ENCODE measurements around the gene SPG7.

Gene SPG7

DNA sequence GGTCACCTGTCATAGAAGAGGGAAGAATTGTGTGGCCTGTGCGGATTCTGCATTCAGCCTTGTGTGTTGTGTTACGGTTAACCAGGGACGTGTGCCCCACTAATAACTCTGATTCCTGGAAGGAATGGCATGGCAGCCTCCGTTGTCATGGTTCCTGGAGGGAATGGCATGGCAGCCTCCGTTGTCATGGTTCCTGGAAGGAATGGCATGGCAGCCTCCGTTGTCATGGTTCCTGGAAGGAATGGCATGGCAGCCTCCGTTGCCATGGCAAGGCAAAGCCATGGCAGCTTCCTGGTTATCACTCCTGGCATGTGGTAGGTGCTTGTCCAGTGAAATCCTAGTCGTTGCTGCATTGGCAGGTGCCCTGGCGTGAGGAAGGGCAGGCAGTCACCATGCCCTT is 8.9 kb downstream of the SPG7 start:
- no peak for DNase-seq (ENCODE audit: low read depth)

DNA sequence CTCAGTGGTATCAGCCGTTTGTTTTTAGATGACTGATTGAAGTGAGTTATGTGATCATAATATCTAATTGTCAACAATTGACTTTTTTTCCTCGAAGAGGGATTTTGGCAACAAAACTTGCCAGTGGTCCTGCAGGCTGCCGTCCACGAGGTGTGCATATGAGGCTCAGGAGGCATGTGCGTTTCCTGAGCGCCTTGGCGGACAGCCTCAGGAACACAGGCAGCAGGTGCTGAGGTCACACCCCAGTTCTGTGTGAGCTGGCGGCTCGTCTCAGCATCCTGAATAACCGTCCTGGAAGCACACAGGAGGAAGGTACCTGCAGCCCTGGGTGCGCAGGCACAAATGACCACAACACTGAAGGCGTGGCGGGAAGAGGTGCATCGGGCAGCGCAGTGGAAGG is 11.7 kb downstream of the SPG7 start:
- DNase-seq (ENCODE audit: low read depth) = no peak

DNA sequence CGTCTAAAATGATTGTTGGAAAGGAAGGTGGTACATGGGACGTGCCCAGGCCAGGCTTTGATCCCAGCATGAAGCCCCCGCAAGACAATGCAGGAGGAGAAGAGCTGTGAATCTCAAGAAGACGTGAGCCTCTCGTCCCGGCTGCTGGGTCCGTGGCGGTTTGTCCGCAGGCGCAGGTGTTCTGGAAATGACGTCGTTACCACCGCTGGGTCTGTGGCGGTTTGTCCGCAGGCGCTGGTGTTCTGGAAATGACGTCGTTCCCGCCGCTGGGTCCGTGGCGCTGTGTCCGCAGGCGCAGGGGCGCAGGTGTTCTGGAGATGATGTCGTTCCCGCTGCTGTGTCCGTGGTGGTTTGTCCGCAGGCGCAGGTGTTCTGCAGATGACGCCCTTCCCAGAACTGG is 14.1 kb downstream of the SPG7 start:
- DNase-seq (ENCODE audit: low read depth) = no peak

DNA sequence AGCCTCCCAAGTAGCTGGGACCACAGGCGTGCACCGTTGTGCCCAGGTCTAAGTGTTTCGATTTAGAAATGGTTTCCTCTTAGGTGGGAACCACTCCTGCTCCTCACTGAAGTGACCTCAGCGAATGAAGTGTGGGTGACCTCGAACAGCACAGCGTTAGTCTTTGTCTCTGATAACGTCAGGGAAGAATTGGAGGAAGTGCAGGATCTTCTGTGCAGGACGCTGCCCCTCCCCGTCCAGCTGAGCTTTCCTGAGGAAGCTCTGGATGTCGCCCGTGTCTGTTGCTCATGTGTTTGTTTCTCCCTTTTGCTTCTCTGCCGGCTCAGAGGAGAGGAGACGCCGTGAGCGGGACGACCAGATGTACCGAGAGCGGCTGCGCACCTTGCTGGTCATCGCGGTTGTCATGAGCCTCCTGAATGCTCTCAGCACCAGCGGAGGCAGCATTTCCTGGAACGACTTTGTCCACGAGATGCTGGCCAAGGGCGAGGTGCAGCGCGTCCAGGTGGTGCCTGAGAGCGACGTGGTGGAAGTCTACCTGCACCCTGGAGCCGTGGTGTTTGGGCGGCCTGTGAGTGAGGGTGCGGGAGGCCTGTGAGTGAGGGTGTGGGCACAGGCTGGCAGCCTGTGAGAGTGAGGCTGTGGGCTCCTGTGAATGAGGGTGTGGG is 15.6 kb downstream of the SPG7 start:
- no peak for DNase-seq (ENCODE audit: low read depth)

DNA sequence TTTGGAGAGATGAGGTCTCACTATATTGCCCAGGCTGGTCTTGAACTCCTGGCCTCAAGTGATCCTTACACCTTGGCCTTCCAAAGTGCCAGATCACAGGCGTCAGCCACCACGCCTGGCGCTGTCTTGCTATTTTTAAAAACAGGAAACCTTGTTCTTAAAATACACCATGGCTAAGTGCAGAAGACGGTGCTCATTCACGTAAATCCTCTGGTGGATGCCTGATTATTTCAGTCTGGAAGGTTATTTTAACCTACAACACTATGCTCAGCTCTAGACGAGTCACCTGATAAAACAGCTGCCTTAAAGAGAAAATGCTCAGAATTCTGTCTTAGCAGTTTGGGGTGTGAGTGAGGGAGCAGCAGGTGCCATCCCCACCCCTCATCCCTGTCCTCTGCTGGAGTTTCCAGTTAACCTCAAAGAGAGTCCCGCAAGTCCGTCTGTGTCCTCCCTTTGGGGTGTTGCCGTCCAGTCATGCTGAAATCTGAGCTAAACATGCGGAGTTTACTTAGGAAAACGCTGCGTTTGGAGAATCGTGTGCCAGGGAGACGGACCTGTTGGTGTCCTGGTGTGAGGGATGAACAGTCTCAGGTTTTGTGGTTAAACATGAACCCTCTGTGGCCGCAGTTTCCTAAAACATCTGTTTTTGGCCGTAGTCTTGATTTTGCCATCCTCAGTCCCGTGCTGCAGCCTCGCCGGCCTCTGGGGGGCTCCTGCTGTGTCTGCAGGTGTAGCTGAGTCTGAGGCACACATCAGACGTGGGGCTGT is 17.1 kb downstream of the SPG7 start:
- no peak for DNase-seq (ENCODE audit: low read depth)

DNA sequence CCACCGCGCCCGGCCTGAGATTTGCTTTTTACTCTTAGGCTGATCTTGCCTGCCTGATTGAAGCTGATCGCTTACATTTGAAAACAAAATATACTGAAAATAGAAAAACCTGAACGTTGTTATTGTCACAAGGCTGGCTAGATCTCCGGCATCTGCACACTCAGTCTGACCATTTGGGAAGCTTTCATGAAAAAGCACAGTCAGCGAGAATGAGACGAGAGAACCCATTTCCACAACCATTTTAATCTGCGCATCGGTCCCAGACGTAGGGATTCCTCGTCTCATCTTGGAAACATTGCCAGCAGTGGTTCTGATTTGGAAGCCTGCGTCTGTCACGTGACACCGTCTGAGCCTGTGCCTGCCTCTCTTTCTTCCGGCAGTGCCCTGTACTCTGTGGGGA is 20.9 kb downstream of the SPG7 start:
- DNase-seq (ENCODE audit: low read depth) = no peak

DNA sequence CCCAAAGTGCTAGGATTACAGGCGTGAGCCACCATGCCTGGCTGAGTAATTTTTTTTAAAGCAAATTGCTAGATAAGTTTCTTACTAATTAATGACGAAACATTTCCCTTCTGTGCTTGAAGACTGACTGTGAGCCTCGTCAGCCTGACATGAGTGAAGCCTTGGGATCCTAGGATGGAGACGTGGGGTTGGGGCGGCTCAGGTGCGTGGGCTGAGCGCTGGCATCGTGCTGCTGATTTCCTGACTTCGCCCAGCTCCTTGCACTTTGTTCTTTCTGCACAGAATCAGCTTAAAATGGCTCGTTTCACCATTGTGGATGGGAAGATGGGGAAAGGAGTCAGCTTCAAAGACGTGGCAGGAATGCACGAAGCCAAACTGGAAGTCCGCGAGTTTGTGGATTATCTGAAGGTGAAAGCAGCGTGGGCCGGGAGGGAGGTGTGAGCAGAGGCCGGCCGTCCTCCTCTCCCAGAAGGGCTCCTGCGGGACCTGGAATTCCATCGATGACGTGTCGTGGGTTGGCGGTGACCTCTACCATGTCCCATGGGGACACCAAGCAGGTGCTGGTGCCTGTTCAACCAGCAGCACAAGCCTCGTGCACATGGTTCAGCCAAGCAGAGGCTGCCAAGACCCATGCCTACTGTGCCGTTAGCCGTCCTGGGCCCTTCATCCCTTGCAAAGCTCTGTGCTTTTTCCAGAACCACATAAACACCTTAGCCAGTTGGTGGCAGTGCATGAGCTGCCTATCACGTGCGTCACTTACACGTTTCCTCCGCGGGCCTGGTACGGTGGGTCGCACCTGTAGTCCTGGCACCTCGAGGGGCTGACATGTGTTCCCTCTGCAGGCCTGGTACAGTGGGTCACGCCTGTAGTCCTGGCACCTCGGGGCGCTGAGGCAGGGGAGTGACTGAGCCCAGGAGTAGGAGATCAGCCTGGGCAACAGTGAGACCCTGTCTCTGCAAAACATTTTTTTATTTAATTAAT is 22.5 kb downstream of the SPG7 start:
- DNase-seq (ENCODE audit: low read depth) = no peak

DNA sequence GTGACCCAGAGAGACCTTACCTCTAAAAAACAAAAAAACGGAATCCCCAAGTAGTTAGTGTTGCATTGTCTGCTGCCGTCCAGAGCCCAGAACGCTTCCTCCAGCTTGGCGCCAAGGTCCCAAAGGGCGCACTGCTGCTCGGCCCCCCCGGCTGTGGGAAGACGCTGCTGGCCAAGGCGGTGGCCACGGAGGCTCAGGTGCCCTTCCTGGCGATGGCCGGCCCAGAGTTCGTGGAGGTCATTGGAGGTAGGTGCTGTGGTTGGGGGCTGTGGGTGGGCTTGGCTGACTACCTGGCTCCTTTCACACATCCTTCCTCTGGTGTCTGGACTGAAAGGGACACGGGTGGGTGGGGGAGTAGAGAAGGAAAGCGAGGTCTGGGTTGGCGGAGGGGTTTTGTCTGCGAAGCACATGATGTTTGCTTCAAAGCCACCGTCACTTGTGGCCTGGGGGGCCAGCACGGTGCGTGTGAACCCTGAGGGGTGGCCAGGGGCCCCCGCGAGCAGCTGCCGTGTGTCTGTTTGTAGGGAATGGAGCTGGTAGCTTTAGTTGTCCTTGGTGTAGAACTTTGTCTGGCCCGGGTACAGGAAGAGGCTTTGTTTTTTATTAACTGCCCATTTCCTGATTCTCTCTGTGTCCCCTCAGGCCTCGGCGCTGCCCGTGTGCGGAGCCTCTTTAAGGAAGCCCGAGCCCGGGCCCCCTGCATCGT is 23.8 kb downstream of the SPG7 start:
- DNase-seq (ENCODE audit: low read depth) = no peak

DNA sequence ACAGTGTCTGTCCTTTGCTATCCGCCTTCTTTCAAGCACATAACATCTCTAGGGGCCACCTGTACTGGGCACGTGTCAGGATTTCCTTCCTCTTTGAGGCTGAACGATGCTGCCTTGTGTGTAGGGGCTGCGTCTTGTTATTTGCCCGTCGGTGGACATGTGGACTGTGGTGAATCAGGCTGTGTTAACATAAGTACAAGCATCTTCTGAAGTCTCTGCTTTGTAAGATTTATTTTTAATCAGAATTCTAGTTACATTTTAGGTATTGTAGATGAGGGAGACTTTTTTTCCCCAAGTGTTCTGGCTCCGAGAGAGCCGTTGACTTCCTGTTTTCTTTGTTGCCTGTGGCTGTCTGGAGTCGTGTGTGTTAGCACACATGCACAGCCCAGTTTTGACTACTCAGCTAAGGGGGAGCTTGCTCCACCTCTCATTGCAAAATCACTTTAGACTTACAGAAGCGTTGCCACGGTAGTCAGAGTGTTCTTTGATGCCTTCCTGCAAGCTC is 26.1 kb downstream of the SPG7 start:
- DNase-seq (ENCODE audit: low read depth) = peak; percentile 84

DNA sequence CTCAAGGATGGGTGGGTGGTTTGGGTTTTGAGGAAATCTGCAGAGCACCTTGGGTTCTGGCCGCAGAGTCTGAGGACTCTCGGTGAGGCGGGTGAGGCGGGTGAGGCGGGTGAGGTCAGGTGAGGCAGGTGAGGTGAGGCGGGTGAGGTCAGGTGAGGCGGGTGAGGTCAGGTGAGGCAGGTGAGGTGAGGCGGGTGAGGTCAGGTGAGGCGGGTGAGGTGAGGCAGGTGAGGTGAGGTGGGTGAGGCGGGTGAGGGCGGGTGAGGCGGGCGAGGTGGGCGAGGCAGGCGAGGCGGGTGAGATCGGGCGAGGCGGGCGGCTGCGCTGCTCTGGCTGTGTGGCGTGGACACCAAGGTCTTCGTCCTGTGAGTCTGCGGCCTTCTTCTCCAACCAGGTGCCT is 28.2 kb downstream of the SPG7 start:
- no peak for DNase-seq (ENCODE audit: low read depth)

DNA sequence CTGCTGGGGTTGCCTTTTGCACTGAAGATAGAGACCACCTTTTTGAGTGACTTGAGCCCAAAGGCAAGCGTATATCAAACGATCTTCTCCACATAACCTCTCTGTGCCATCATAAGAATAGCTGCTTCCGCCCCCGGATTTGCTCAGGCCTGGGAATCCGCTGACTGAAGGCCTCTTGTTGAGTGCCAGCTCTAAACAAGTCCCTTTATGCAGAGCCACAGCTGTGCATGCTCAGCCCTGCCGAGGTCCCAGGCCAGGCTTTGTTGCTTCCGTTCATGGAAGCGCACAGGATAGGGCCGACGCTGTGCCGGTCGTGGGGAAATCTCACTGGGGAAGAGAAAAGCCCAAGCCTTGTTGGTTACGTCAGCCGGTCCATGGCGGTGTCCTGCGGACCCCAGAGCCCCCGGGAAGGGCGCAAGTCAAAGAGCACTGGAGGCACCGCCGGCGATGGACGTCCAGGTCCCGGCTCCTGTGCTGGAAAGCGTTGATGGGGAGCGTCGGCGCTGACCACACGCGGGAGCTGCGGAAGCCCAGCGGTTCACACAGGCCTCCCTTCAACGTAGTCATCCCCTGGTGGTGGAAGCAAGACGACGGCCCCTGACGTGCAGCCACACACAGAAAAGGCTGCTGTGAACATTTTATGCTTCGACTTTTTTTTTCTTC is 28.8 kb downstream of the SPG7 start:
- DNase-seq (ENCODE audit: low read depth) = no peak

DNA sequence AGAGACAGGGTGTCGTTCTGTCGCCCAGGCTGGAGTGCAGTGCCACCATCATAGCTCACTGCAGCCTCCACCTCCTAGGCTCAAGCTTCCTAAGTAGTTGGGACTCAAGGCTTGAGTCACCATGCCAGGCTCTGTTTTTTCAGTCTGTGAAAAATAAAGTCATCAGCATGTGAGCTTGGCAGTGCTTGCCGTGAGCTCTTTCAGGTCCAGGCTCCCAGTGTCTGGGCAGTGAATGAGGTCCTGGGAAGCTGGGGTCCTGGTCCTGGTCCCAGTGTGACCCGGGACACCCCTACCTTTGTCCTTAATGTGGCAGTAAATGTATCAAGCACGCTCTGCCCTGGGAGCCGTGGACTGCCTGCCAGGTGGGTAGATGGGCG is 29.3 kb downstream of the SPG7 start:
- no peak for DNase-seq (ENCODE audit: low read depth)

DNA sequence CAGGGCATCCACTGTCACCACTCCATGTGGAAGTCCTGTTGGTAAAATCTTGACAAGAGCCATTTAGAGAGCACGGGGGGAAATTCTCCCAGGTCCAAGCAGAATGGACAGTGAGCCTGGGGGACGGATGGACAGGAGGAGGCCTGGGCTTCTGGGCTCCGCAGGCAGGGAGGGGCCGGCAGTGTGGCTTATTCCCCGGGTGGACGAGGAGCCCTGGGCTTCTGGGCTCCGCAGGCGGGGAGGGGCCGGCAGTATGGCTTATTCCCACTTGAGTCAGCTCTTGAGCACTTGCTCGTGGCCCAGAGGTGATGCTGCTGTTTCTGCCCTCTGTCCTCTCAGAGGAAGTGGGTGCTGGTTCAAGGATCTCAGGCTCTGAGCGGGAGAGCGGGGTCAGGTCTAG is 30.1 kb downstream of the SPG7 start:
- DNase-seq (ENCODE audit: low read depth) = no peak

DNA sequence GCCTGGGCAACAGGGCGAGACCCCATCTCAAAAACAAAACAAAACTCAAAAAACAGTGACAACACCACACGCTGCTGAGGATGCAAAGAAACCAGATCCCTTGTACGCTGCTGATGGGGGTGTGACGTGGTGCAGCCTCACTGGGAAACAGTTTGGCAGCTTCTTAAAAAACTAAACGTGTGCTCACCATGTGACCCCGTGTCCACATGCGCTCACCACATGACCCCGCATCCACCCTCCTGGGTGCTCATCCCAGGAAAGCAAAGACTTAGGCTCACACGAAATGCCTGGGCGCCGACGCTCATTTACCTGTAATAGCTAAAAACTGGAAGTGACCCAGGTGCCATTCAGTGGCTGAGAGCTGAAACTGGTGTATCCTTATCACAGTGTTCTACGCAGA is 32.4 kb downstream of the SPG7 start:
- no peak for DNase-seq (ENCODE audit: low read depth)

DNA sequence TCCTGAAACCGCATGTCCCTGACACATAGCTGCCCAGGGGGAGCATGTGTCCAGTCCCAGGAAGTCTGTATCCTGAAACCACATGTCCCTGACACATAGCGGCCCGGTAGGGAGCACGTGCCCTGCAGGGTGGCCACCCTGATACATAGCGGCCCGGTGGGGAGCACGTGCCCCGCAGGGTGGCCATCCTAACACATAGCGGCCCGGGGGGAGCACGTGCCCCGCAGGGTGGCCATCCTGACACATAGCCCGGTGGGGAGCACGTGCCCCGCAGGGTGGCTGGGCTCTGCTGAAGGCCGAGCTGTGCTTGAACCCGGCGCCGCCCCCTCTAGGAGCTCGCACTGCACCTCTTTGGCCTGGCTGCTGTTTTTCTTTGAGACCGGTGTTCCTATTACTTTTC is 33.6 kb downstream of the SPG7 start:
- no peak for DNase-seq (ENCODE audit: low read depth)

DNA sequence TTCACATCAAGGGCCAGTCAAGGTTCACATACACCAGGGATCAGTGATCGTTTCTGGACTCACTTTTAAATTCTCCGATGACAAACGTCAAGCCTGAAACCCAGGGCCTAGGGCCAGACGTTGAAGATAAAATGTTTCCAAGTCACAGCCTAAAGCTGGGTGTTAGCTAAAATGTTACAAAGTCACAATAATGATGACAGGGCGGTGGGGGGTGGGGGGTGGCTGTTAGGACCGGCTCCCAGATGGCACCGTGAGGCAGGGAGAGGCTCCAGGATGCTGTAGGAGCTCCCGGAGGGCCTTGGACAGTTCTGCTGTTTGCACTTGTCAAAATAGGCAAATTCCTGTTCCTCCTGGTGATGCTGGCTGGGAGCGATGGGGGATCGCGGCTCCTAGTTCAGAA is 35.9 kb downstream of the SPG7 start:
- no peak for DNase-seq (ENCODE audit: low read depth)

DNA sequence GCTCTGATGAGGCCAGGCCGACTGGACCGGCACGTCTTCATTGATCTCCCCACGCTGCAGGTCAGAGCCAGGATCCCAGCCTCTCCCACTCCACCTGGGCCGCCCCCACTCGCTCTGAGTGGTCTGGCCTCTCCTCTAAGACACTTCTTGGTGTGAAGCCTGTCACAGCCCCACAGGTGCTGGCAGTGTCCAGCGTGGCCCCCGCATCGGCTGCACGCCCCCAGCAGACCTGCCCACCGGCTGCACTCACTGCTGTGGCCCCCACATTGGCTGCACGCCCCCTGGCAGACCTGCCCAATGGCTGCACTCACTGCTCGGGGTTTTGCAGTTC is 36.5 kb downstream of the SPG7 start:
- DNase-seq (ENCODE audit: low read depth) = no peak

DNA sequence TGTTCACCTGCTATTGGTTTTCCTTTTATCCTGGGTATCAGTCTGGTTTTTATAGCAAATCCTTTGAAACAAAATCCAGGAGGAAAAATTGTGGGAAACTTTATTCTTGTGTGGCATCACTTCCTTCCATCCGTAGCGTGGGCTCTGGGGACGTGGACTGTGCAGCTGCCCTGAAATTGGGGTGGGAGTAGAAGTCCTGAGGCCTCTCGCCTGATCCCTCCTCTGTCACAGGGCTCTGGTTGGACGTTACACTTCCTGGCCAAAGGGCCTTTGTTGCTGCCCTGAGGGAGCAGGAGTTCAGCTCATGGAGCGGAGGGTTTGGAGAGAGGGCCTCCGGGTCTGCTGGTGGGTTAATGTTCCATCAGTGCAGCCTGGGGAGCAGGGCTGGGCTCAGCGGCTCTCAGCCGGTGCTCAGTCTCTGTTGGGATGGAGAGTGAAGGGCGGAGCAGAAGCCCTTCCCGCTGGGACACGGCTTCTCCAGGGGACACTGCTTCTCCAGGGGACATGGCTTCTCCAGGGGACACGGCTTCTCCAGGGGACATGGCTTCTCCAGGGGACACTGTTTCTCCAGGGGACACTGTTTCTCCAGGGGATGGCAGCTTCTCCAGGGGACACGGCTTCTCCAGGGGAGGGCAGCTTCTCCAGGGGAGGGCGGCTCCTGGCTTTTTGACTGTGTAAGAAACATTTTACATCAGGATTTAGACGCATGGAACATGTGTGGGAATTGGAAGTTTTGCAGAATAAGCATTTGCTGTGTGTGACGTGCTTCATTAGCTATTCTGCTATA is 37.0 kb downstream of the SPG7 start:
- DNase-seq (ENCODE audit: low read depth) = no peak

DNA sequence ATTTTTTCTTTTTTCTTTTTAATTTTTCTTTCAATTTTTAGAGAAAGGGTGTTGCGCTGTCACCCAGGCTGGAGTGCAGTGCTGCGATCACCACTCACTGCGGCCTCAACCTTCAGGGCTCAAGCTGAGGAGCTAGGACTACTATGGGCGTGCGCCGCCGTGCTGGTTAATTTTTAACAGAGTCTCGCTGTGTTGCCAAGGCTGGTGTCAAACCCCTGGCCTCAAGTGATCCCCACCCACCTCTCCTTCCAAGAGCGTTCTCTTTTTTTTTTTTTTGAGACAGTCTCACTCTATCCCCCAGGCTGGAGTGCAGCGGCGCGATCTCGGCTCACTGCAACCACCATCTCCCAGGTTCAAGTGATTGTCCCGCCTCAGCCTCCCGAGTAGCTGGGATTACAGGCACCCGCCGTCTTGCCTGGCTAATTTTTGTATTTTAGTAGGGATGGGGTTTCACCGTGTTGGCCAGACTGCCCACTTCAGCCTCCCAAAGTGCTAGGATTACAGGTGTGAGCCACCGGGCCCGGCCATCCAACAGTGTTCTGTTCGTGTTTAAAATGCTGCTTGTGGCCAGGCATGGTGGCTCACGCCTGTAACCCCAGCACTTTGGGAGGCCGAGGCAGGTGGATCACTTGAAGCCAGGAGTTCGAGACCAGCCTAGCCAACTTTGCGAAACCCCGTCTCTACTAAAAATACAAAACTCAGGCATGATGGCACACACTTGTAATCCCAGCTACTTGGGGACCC is 37.8 kb downstream of the SPG7 start:
- DNase-seq (ENCODE audit: low read depth) = no peak

DNA sequence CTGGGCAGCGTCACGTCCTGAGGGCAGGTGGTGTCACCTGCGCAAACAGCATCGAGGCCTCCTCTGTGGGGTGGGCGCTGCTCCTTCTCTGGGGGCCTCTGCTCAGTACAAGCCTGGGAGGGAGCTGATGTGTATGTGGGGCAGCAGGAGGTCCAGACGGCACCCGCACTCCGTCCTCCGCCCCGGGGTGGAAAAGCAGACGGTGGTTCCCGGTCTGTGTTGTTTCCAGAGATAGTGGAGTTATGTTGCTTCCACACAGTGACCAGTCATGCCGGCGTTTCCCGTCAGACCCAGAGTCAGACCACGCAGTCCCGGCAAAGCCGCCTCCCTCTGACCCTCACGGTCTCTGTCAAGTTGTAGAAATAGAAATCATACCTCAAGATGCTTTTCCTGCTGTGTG is 38.6 kb downstream of the SPG7 start:
- DNase-seq (ENCODE audit: low read depth) = no peak
